GM18499 (cell line): ENCODE results near the gene EEF2K.

Experiments used
- ATAC-seq: cut with Tn5 transposase; IDR thresholded peaks from one replicate; pipeline ENCODE4 v1.9.1; 2021; ENCODE audit warnings: moderate number of reproducible peaks; ENCODE audit not compliant: insufficient read depth, unreplicated experiment

EEF2K gene

DNA sequence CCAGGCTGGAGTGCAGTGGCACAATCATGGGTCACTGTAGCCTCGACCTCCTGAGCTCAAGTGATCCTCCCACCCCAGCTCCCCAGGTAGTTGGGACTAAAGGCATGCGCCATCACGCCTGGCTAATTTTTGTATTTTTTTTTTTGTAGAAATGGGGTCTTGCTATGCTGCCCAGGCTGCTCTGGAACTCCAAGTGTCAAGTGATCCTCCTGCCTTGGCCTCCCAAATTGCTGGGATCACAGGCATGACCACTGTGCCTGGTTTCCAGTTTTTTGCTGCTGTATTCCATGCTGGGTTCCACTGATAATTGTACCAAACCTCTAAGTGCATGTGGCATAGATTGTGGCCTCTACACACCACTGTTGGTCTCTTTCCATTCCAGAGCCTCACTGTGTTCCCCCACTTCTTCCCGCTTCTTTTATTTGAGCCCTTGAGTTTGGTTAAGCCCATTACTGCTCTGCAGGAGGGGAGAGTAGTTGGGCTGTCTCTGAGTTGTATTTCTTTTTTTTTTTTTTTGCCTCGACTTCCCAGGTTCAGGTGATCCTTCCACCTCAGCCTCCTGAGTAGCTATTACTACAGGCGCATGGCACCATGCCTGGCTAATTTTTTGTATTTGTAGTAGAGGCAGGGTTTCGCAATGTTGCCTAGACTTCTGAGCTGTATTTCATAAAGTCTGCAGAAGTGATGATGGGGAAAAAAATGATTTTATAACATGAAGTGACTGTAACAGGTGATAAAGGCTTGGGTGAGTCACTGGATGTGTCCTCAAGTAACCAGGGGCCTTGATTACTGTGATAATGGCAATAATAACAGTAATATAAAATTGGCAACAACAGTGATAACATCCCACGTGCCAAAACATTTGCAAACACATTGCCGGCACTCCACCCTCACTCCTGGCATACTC lies 30.0 kb downstream of the EEF2K start:
- no peak for ATAC-seq

DNA sequence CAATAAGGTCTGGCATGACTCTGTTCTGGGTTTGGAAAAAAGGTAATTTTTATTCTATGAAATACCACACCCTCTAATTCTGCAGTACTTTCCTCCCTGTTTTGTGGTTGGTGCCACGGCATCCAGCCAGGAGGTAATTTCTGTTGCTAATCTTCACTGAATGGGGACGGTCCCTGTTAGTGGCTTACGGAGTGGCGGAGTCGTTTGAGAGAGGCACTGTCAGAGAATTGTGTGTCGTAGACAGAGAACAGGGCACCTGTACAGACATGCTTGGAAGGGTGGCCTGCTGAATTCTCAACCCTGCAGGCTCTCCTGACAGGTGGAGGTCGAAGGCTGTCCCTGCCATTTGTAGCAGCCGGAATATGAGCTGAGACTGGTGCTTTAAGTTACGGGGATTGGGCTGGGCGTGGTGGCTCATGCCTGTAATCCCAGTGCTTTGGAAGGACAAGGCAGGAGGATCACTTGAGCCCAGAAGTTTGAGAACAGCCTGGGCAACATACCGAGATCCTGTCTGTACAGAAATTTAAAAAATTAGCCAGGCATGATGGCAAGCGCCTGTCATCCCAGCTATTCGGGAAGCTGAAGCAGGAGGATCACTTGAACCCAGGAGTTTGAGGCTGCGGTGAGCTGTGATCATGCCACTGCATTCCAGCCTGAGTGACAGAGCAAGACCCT lies 33.2 kb downstream of the EEF2K start:
- no peak for ATAC-seq

GRCh38 chr16:22240023-22240710 lies 34.1 kb downstream of the EEF2K start:
- ATAC-seq: no peak

- ATAC-seq: no peak
Observed at GRCh38 chr16:22250522-22250921, 44.4 kb downstream of the EEF2K start.

DNA sequence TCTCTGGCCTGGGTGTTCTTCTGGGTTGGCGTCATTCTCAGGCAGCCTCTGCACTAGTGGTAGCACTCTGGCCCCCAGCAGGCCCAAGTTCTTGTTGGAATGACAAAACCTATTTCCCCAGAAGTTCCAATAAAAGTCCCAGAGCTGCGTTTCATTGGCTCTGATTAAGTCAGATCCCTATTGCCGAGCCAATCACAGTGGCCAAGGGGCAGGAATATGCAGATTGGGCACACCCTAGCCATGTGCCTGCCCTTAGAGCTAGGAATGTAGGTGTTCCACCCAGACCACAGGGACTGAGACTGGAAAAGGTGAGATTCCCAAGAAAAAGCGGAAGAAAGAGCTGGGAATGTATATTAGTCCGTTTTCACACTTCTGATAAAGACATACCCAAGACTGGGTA lies 46.2 kb downstream of the EEF2K start:
- ATAC-seq: no peak

GRCh38 chr16:22253272-22253671 lies 47.2 kb downstream of the EEF2K start:
- ATAC-seq: no peak

DNA sequence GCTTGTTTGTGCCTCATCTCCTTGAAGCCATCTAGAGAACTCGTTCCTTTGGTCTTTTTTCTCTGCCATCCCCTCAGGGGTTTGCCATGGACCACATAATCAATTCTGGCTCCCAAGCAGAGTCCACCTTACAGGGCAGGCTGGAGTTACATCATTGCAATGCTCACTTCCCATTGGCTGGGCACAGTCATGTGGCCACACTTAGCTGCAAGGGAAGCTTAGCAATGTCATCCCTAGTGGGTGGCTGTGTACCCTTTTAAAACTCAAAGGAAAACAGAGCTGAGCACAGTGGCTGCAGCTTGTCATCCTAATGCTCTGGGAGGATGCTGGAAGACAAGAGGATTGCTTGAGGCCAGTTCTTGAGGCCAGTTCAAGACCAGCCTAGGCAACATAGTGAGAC lies 49.3 kb downstream of the EEF2K start:
- ATAC-seq: no peak

DNA sequence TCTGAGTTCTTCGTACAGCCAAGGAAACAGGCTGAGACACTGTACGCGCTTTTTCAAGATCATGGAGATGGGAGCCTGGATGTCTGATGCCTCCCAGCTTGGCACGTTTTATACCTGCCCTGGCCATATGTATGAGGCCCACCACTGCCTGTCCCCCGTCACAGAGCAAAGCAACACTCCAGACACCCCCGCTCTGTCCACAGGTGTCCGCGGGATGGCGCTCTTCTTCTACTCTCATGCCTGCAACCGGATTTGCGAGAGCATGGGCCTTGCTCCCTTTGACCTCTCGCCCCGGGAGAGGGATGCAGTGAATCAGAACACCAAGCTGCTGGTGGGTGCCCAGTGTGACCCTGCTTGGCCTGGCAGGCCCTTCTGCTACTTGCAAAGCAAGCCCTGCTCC lies 51.4 kb downstream of the EEF2K start:
- no peak for ATAC-seq

DNA sequence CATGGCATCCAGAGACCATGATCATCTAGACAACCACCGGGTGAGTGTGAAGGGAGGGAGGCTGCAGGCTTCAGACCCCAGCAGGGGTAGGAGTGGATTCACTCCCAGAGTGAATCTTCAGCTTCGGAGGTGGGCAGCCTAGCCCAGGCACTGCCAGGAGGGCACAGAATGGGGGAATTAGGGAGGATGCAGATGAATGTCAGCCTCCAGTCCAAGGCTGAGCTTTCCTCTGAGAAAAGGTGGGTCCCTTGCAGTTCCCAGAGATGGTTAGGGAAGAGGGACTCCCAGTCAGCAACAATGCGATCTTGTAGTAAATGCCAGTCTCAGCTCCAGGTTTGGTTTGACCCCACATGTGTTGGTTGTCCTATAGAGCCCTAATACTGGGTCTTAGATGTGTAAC lies 54.4 kb downstream of the EEF2K start:
- ATAC-seq: no peak

GRCh38 chr16:22262460-22262859 lies 56.4 kb downstream of the EEF2K start:
- ATAC-seq: no peak

GRCh38 chr16:22264786-22265185 lies 58.7 kb downstream of the EEF2K start:
- no peak for ATAC-seq

DNA sequence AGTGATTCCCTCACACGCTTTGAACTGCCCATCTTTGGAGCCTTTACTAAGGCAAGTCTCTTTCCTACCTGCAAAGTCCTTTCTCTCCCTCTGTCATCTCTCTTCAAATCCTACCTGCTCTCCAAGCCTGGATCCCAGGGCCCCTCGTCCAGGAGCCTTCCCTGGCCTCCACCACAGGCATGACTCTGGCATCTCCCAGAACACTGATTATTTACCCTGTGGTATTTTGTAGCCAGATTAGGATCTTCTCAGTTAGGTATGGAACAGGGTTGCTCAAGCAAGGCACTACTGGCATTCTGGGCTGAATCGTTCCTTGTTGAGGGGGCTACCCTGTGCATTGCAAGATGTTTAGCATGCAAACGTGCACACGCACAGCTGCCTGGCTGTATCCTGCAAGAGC lies 59.3 kb downstream of the EEF2K start:
- ATAC-seq: no peak

DNA sequence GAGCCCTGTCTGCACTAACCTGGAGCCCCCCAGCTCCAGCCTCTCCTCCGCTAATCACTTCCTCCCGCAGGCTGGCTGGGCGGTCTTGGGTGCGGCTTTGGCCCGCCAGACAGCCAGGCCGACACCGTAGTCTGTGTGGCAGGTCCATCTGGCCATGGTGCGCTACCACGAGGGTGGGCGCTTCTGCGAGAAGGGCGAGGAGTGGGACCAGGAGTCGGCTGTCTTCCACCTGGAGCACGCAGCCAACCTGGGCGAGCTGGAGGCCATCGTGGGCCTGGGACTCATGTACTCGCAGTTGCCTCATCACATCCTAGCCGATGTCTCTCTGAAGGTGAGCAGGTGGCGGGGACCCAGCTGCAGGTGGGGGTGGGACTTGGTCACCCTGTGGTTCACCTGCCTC lies 60.5 kb downstream of the EEF2K start:
- no peak for ATAC-seq

GRCh38 chr16:22267764-22268163 lies 61.7 kb downstream of the EEF2K start:
- ATAC-seq: no peak

DNA sequence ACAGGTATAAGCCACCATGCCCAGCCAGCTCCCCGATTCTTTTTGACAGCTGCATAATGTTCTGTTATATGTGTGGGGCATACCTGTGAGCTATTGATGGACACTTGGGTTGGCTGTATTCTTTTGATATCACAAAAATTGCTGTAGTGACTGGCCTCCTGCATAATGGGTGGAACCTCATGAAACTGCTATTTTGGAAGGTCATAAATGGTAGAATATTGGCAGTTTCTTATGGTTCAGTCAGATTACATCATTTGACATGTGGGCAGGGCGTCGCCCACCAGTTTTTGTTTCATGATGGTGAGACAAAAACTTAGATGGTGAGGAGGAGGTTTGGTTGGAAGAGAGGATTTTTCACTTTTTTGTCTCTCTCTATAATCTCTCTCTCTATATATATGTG lies 64.4 kb downstream of the EEF2K start:
- no peak for ATAC-seq

DNA sequence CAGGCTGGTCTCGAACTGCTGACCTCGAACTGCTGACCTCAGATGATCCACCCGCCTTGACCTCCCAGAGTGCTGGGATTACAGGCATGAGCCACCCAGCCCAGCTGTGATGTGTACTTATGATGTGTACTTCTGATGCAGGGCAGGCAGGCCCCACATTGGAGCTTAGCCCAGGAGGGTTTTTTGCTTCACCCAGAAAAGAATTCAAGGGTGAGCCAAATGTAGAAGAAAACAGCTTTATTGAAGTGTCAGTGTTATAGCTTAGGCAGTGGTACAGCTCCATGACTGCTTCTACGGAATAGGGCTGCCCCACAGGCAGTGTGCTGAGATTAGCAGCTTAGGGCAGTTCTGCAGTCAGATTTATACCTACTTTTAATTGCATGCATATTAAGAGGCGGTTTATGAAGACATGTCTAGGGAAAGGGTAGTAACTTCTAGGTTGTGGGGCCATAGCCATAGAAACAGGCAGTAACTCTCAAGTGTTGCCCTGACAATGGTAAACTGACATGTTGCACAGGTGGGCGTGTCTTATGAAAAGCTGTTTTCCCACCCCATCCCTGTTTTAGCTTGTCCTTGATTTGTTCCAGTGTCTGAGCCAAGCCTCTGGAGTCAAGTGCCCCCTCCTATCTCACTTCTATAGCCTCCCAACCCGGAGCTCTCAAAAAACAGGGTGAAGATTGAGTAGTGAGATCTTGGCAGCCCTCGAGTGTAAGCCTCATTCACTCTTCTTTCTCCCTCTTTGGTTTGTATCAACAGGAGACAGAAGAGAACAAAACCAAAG lies 67.0 kb downstream of the EEF2K start:
- ATAC-seq: no peak

GRCh38 chr16:22274916-22275315 lies 68.8 kb downstream of the EEF2K start:
- no peak for ATAC-seq

DNA sequence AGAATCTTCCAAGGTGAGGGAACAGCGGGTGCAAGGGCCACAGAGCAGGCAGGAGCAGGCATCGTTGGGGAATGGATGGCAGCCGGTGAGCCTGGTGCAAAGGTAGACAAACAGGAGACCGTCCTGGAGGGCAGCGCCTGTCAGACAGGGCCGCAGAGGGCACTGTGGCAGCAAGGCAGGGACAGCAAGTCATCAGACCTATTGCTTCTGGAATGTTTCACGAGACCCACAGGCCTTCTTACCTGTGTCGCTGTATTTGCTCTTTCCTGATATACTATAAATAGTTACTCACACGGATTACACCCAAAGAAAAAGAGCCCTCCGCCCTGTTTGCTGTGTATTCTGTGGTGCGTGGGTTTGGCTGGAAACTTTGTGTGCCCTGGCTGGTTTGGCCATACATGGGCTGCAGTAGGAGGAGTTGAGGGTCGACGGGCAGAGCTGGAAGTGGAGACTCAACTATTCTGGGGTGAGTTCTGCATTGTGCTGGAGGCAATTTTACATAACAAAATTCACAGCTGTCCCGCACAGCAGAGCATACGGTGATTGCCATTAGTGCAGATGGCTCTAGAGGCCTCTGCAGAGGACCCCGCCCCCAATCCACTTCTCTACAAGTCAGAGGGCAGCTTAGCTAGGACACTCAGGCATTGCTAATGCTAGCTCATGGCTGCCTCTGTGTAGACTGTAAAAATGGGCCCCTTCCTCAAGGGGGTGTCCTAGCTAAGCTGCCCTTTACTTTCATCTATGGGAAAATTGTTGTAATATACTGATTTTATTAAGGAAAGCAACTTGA lies 72.6 kb downstream of the EEF2K start:
- no peak for ATAC-seq

DNA sequence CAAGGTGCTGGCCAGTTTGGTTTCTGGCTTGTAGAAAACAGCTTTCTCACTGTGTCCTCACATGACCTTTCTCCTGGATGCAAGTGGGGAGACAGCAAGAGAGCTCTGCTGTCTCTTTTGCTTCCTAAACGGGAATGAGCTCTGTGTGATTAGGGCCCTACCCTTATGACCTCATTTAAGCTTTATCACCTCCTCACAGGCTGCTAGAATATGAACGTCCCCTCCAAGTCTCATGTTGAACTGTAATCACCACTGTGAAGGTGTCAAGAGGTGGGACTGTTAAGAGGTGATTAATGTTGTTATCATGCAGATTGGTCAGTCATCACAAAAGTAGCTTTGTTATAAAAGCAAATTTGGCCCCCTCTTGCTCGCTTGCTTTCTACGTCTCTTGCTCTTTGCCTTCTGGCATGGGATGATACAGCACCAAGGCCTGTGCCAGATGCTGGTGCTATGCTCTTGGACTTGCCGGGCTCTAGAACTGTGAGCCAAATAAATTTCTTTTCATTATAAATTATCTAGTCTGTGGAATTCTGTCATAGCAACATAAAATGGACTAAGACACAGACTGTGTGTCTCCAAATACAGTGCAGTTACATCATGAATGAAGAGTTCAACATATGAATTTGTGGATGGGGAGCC lies 76.3 kb downstream of the EEF2K start:
- ATAC-seq: no peak
